DND-41 (cell line): Measurements from ENCODE around the gene PLA2R1.

Experiments used
- ATAC-seq: fragments of 200-7000 bp; cut with Tn5 transposase; 3 replicates; pipeline ENCODE4 v1.9.1; 2021; ENCODE audit warnings: low read depth; ENCODE audit not compliant: insufficient read depth
- DNase-seq: peaks from one replicate; pipeline ENCODE4 v3.0.0-alpha.2; 2020
- H2AFZ ChIP-seq: 2 replicates; pipeline ENCODE4 v1.6.0; 2012; ENCODE audit warnings: low read depth, low read length
- H3K27ac ChIP-seq: 2 replicates; pipeline ENCODE4 v1.5.1; 2012; ENCODE audit warnings: low read length, inconsistent platforms
- H3K27me3 ChIP-seq: fragments of 200-600 bp; sonication (generic); 2 replicates; pipeline ENCODE4 v1.6.0; 2012; ENCODE audit warnings: low read length, mild to moderate bottlenecking, inconsistent platforms; ENCODE audit not compliant: insufficient read depth, poor library complexity
- H3K36me3 ChIP-seq: 2 replicates; pipeline ENCODE4 v1.5.1; 2012; ENCODE audit warnings: low read length, inconsistent platforms; ENCODE audit not compliant: insufficient read depth
- H3K4me1 ChIP-seq: 2 replicates; pipeline ENCODE4 v1.5.1; 2012; ENCODE audit warnings: mild to moderate bottlenecking, low read length; ENCODE audit not compliant: insufficient read depth
- H3K4me2 ChIP-seq: 2 replicates; pipeline ENCODE4 v1.6.0; 2012; ENCODE audit warnings: mild to moderate bottlenecking, moderate library complexity, low read length, inconsistent platforms; ENCODE audit not compliant: insufficient read depth
- H3K4me3 ChIP-seq, 2 experiments: fragments of 200-600 bp in 1 of 2; shearing (Covaris generic) in 1 of 2; 2 replicates each; pipeline ENCODE4 v1.5.1; 2012 to 2016; ENCODE audit warnings: inconsistent platforms in 2 of 2, low read length in 2 of 2, mild to moderate bottlenecking in 2 of 2, low read depth in 1 of 2, moderate library complexity in 1 of 2
- H3K79me2 ChIP-seq: 2 replicates; pipeline ENCODE4 v1.6.0; 2012; ENCODE audit warnings: low read length, inconsistent platforms; ENCODE audit not compliant: insufficient read depth
- H3K9ac ChIP-seq: 2 replicates; pipeline ENCODE4 v1.6.0; 2012; ENCODE audit warnings: low read depth, mild to moderate bottlenecking, inconsistent platforms, low read length, moderate library complexity
- H3K9me3 ChIP-seq: 2 replicates; pipeline ENCODE4 v1.5.1; 2012; ENCODE audit warnings: low read length, moderate library complexity, mild to moderate bottlenecking, inconsistent platforms; ENCODE audit not compliant: insufficient read depth, severe bottlenecking
- H4K20me1 ChIP-seq: 2 replicates; pipeline ENCODE4 v1.6.0; 2012; ENCODE audit warnings: low read length; ENCODE audit not compliant: insufficient read depth
- EZH2 ChIP-seq: IDR thresholded peaks from 3 replicates; pipeline ENCODE4 v1.6.1; 2012; ENCODE audit warnings: borderline replicate concordance, low read depth, mild to moderate bottlenecking, moderate library complexity, low read length, inconsistent platforms; ENCODE audit not compliant: severe bottlenecking
- TF ChIP-seq, protein P1 (sequence below): IDR thresholded peaks from 2 replicates; pipeline ENCODE4 v1.5.1; 2012; ENCODE audit warnings: borderline replicate concordance, low read length, moderate library complexity, mild to moderate bottlenecking; ENCODE audit not compliant: poor library complexity, severe bottlenecking; ENCODE audit errors: extremely low read depth

The PLA2R1 gene

DNA sequence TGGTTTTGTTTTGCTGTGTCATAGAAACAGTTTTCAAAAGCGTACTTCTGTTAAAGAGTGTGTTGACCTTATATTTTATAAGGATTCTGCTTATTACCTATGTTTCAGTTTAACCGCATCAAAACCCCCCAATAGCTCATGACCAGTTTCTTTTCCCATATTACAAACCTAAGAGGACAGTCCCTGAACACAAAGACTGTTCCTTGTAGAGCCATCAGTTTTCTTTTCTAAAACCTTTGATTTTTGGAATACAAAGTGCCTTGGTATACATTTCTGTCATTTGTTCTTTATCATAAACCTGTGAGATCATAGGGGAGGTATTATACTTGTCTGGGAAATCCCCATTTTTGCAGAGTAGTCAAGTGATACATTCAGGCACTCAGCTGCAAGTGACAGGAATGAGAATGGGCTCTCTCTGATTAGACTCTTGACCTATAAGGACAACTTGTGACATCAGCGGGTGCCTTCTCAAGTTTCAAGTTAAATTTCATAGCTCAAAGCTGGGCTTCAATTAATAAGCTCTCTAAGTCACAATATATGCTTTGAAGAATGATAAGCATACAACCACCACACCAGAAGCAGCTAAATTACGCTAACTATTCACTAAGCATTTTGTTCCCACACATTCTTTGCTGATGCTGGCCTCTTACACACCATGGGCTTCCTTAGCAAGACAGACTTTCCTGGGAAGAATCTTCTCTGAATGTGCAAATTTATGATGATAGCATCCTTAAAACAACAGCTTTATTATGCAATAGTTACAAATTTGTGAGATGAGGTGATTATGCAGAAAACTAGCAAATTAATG is 167.0 kb downstream of the PLA2R1 start:
- H3K9ac ChIP-seq = no peak overlapping the region
- no peak overlapping the region for H2AFZ ChIP-seq
- no peaks in the 10 kb centered on the region for H3K36me3 ChIP-seq
- H4K20me1 ChIP-seq = no peaks in the 10 kb centered on the region
- no peaks in the 10 kb centered on the region for H3K4me1 ChIP-seq
- H3K9me3 ChIP-seq = no peaks in the 10 kb centered on the region
- no peaks in the 10 kb centered on the region for H3K79me2 ChIP-seq
- no peak for DNase-seq
- no peaks in the 10 kb centered on the region for H3K27me3 ChIP-seq
- TF ChIP-seq, protein P1, sequence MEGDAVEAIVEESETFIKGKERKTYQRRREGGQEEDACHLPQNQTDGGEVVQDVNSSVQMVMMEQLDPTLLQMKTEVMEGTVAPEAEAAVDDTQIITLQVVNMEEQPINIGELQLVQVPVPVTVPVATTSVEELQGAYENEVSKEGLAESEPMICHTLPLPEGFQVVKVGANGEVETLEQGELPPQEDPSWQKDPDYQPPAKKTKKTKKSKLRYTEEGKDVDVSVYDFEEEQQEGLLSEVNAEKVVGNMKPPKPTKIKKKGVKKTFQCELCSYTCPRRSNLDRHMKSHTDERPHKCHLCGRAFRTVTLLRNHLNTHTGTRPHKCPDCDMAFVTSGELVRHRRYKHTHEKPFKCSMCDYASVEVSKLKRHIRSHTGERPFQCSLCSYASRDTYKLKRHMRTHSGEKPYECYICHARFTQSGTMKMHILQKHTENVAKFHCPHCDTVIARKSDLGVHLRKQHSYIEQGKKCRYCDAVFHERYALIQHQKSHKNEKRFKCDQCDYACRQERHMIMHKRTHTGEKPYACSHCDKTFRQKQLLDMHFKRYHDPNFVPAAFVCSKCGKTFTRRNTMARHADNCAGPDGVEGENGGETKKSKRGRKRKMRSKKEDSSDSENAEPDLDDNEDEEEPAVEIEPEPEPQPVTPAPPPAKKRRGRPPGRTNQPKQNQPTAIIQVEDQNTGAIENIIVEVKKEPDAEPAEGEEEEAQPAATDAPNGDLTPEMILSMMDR = no peak
- TF ChIP-seq EZH2 = no peak
- H3K27ac ChIP-seq = no peak overlapping the region
- no peak for ATAC-seq
- H3K4me2 ChIP-seq = no peak overlapping the region
- no peak overlapping the region for H3K4me3 ChIP-seq

DNA sequence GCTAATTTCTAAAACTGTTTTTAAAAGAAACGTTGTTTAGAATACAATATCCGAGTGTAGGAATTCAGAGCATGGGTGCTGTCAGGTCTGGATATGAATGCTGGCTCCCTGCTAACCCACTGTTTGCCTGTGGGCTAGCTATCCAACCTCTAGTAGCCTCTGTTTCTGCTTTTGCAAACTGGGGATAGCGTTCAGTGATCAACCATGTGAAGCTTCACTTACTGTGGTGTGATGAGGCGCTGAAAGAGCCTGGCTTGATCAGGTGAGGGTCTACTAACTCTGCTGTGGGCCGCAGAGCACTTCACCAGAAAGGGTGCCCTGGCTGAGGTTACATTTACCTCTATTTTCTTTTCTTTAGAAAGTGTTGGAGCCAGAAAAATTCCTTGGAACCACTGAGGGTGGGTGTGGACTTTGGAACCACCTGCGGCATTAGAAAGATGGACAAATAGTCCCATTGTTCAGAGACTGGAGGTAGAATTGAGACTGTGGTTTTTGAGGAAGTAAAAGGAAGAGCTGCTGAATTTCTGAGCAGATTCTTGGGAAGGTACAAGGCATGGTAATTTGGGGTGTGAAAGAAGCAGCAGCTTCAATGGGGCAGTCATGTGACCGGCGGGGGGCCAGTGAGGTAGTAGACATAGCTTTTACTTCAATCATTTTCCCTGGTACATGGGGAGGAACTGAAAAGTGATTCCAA is 168.1 kb downstream of the PLA2R1 start:
- DNase-seq = no peak
- TF ChIP-seq EZH2 = no peak
- TF ChIP-seq, protein P1 = no peak
- Histone ChIP-seq H3K4me2 (no peak overlapping the region), H3K27ac (no peak overlapping the region), H2AFZ (no peak overlapping the region), H4K20me1 (no peaks in the 10 kb centered on the region), H3K4me1 (no peaks in the 10 kb centered on the region), H3K9me3 (no peaks in the 10 kb centered on the region), H3K27me3 (no peaks in the 10 kb centered on the region), H3K36me3 (no peaks in the 10 kb centered on the region), H3K4me3 (no peak overlapping the region), H3K9ac (no peak overlapping the region), H3K79me2 (no peaks in the 10 kb centered on the region)
- ATAC-seq = no peak

DNA sequence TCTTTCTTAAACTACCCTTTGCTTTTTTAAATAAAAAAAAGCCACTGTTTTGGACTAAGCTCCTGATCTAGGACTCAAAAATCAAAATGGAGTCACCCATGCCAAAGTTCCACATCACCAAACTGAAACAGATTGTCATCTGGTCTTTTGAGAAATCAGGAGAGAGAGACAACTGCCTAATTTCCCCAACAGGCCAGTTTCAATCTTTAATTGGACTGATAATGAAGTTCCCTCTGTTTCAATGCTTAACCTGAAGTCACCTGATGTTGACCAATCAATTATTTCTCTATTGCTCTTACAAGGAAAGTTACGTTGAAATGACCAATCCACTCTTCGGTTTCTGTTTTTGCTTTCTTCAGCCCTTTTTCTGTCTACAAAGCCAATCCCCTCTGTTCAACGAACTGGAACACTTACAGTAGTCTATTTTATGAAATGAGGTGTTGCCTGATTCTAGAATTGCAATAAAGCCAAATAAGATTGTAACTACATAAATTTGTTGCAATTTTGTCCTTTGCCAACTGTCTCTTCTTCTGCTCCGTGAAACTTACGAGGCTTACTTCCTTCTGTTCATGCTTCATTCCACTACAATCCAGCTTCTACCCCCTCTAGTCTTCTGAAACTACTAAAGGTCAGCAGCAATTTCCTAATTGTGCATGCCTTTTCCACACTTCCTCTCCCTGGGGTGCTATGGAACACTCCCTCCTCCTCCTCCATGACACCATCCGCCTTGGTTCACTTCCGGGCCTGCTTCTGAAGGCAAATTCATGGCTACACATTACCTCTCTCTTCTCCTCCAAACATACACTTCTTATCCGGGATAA is 169.2 kb downstream of the PLA2R1 start:
- H3K9ac ChIP-seq = no peak overlapping the region
- ATAC-seq (no peak), DNase-seq (no peak)
- no peaks in the 10 kb centered on the region for H3K4me1 ChIP-seq
- no peaks in the 10 kb centered on the region for H3K79me2 ChIP-seq
- no peaks in the 10 kb centered on the region for H4K20me1 ChIP-seq
- no peaks in the 10 kb centered on the region for H3K36me3 ChIP-seq
- no peak overlapping the region for H3K27ac ChIP-seq
- H3K4me3 ChIP-seq = no peak overlapping the region
- no peak overlapping the region for H3K4me2 ChIP-seq
- no peak overlapping the region for H2AFZ ChIP-seq
- H3K9me3 ChIP-seq = no peaks in the 10 kb centered on the region
- TF ChIP-seq, protein P1 = no peak
- no peak for TF ChIP-seq EZH2
- no peaks in the 10 kb centered on the region for H3K27me3 ChIP-seq
